Muscle of back (tissue), 11 donors: Measurements from ENCODE around the gene ELK1. TPM values are rescaled to one million over a fixed set of nuclear protein-coding genes. Genes with fewer than 3 reads are reported as not detected.
A peak's percentile ranks its signal among the peaks of the same experiment; 100 is the strongest.

Experiments used
- DNase-seq, 3 donors: peaks; one replicate each; pipeline versions ENCODE4 v3.0.0 to v3.0.0-alpha.2; 2013
- polyA plus RNA-seq, 10 donors: library from polyadenylated mRNA; unstranded; fragments of 120-200 nt; gene quantifications; one replicate each; pipeline ENCODE4 v1.2.1, GENCODE V29; 2013; ENCODE audit not compliant: insufficient read length in 10 of 10

ELK1 gene
- polyA plus RNA-seq, 10 donors = 20.9 to 27.8 (median 24.0) TPM

DNA sequence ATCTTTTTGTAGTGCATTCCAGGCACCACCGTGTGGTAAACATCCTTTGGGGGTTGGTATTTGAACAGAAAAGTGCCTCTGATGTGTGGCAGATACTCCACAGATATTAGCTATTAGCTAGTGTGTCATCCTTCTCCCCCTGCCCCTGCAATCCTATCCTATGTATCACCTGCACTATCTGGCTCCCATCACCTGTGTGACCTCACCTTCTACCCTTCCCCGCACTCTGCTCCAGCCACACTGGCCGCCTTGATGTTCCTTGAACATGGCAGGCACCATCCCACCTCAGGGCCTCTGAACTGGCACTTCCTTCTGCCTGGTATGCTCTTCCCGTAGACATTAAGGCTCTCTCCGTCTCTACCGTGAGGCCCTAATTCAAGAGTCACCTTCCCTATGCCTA, 3.7 kb downstream of the ELK1 start:
- DNase-seq = no peak

DNA sequence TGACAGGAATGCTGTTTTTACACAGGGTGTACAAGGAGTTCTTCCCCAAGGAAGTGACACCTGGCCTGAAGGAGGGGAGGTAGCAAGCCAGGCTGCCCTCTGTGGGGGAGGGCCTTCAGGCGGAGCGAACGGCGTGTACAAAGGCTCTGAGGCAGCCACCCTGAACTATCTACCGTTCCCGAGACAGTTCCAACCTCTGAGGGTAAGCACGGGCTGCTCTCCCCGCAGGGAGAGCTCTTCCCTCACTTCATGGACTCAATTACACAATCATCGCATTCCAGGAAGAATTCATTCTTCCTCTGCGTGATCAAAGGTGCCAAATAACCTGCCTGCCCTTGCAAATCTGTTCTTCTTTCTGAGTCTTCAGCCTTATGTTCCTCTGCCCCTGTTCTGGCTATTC, 4.8 kb downstream of the ELK1 start:
- no peak for DNase-seq

DNA sequence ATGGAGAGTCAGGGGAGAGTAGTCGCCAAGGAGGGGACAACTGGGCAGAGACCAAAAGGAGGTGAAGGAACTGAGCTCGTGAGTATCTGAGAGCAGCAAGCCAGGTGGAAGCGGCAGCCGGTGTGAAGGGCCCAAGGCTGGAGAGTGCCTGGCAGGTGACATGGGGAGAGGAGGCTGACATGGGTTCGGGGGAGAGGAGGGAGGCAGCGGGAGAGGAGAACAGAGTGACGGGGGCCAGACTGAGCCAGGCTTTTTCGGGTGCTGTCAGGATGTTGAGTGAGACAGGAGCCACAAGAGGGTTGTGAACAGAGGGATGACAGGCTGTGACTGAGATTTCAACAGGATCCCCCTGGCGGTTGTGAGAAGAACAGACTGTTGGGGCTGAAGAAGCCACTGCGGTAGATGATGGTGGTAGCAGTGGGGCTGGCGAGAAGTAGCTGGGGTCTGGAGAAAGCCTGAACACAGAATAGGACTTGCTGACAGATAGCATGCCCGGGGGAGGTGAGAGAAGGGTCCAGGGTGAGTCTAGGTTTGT, 5.7 kb downstream of the ELK1 start:
- peak in 1 of 3 donors; percentile 20 for DNase-seq

DNA sequence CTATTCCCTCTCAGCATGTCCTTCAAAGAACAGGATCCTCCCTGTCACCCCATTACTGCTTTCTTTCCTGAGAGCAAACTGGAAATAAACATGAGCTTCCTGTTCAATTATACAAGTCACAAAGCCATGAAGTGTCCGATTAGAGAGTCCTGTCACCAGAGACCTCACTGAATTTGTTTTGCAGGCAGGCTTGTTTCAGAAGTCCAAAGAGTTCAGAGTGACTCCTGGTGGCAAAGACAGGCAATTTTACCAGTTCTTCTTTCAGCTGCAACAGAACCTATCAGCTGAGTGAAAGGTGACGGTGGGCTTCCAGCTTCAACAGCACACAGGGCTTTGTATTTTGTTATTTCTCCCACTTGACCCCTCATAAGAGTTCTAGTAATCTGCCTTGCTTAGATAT, 6.4 kb downstream of the ELK1 start:
- DNase-seq = peak in 1 of 3 donors; percentile 37

DNA sequence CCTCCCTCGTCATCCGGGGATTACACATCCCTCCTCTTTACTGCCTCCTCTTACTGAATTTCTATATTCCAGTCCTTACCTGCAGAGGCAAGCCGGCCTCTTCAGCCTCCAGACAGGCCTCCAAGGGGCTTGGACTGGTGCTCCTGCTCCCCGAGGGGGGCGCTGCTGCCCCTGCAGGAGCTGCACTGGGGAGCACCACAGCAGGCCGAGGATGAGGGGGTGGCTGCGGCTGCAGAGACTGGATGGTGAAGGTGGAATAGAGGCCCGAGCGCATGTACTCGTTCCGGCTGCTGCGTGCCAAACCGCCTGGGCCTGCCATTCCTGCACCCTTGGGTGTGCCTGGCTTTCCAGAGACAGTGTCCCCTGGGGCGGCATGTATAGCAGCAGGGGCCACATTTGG, 11.5 kb downstream of the ELK1 start:
- no peak for DNase-seq

DNA sequence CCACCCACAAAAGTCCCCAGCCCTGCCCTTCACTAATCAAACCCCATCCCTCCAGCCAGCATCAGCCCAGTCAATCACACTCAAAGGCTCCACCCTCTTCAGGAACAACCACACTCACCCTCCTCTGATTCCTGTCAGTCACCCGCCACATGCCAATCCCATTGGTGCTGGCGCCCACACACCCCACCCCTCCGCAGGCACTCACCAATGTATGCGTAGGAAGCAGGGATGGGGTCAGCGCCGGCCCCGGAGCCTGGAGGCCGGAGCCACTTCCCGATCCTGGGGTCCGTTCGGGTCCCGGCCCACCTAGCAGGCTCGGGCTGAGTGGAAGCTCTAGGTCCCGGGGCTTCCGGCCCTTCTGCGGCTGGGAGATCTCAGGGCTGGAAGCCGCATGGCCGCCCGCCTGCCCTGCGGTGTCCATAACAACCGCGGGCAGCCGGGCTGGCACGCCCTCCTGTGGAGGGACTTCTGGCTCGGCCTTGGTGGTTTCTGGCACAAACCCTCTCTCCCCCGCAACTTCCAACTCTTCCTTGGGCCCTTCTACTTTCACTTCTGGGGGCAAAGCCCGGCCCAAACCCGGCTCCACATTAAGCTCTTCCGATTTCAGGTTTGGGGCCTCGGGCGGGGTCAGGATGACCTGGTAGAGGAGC, 12.7 kb downstream of the ELK1 start:
- DNase-seq = peak in 1 of 3 donors; percentile 41

DNA sequence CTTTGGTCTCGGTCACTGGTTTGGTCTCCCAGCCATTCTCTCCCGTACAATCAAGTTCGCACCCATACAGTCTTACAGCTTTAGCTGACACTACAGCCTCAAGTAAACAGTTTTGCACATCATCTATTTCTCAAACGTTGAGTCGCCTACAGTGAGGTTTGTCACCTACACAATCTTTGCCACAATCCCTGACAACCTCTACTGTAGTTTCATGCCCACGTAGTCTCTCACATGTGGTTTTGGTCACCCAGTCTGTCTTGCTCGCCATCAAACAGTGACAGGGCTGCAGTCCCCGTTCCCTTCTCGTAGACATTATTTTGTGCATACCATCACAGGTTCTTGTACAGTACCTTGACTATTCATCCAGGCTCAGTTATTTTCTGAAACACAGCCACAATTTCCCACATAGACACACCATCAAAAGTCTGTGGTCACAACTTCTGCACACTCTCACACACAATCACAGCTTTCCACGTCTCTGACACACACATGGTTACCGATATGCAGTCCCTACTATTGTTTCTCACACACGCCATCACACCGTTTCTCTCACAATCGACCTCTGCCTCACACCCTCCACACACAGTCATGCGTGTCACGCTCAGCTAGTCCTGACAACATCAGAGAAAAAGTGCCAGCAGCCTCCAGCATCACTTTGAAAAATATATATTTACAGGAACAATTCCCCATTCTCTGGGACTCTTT, 15.3 kb downstream of the ELK1 start:
- no peak for DNase-seq

DNA sequence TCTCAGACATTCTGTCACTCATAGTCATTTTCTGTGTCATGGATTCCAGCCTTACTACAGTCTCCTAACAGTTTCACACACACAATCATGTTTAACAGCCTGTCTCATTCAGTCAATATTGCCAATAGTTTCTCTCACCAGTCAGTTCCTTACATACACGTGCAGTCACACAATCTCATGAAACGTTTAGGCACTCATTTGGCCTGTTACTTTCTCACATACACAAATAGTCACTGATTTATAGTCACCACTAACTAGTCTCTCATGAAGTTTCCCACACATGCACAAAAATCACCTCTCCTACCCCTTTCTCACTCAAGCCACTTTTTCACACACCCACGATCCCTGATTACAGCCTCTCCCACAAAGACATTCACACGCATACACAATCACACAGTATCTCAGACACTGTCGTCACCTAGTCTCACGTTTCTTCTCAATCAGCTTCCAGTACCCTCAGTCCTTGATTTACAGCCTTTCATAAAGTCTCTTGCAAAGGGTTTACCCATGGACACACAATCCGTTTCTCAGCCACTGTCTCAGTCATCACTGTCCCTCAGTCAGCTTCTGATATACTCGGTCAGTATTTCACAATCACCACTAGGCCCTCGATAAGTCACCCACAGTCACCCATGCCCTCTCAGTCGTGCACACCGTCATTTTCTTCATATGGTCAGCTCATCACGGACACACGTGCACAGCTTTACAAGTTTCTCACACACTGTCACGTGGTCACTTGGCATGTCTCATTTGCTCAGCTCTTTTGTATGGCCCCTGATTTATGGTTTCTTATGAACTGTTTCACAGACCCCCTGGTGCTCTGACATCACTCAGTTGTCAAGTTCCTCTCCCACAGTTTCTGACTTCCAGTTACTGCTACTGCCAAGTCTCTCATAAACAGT, 16.4 kb downstream of the ELK1 start:
- no peak for DNase-seq

DNA sequence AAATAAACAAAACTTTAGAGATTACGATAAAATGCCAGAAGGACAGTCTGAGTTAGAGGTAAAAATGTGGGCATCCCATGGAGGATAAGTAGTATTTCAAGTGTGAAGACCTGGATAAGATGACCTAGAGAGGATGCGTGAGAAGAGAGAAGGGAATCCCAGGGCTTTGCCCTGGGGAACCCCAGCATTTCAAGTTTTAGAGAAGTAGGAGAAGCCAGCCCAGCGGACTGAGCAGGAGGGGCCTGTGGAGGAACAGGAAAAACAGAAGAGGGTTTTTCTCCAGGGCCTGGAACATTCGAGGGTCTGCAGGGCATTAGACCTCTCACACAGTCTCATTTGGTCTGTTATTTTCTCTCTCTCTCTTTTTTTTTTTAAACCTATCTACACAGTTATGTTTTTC, 17.7 kb downstream of the ELK1 start:
- DNase-seq = no peak

DNA sequence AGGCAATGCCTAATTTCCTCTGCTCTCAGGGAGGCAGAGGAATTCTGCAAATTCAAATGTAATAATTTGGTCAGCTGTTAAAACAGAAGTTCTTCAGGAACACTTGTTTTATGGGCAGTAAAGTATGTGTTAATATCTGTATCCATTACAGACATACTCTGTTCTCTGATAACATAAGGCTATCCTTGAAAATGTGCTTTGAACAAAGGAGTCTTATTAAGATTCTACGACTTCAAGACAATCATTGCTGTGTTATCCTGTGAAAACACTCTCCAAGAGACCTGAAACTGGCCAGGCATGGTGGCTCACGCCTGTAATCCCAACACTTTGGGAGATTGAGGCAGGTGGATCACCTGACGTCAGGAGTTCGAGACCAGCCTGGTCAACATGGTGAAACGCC, 18.7 kb downstream of the ELK1 start:
- no peak for DNase-seq

DNA sequence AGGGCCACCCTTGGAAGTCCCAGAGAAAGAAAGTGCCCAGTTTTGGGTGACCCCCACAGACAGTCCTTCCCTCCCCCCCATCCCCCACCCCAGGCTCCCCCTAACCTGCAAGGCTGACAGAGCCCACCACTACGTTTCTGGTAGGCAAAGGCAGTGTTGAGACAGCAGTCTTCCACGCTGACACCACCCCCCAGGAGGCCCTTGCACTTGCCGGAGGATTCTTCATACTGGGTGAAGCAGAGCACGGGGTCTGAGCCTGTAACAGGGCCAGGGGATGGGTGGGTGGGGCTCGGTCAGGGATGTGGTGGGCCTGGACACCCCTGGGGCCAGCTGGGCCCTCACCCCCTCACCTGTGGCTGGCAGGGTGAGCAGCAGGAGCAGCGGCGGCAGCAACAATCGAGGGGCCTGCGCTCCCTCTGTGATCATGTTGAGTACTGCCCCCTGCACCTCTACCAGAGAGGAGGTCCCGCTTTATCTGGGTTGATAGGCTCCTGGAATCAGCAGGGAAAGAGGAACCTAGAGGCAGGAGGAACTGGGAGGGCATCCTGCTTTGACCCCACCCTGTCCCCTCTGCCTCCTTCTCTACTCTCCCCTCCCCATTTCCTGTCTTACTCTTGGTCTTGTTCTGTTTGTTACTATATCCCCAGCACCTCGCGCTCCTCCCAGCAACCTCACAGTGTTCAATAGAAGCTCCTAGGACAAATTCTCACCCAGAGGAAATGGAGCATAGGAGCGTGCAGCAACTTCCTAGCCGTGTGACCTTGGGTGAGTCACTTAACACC, 20.8 kb downstream of the ELK1 start, which contains the start of gene CFP:
TSS of gene CFP (minus strand) at position 512 of the 782 bp plus-strand sequence. CDS start at position 426, 86 bp downstream.
- DNase-seq = no peak

DNA sequence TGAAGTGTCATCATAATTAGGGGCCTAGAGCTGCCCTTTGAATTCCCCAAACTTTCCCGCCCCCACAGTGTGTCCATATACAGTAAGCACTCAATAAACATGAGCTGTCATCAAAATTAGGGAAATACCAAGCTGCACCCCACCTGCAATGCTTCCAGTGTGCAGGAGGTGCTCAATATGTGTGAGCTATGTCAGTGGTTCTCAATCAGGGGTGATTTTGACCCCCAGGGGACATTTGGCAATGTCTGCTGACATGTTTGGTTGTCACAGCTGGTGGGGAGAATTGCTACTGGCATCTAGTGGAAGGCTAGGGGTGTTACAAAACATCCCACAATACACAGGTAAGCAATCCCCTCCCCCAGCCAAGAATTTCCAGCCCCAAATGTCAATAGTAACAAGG, 21.4 kb downstream of the ELK1 start:
- no peak for DNase-seq

DNA sequence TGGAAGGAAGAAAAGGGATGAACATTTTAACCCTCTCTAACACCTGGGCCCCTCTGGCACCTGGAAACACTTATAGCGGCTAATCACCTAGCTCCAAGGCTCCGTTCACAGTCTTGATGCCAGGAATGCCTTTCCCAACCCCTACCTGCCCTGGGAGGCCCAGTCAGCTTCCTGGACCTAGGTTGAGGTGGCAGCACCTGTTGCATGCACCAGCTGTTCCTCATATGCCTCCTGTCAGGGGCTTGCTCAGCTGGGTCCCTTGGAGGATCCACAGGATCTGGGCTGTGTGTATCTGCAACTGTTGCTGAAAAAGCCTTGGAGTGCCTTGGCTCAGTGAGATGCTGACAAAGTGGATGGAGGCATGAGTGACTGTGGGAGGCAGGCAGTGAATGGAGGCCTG, 25.0 kb downstream of the ELK1 start:
- no peak for DNase-seq

DNA sequence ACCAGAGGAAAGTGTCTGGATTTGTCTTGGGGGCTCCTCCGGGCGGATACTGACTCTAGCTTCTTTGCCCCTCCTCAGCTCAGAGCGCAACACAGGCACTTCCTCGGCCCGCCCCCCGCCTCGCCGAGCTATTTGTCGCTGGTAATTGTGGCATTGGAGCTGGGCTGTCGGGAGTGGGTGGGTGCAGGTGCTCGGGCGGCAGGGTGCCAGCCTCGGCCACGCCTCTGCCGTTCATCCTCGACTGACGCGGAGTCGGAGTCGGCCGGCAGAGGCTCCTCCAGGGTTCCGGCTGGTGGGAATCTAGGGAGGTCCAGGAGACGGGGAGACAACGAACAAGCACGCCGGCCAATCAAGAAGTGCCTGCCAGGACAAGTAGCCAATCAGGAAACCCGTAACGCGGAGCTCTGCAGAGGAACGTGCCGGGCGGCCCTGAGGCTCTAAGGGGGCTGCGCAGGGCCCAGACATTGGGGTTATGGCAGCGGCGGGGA, 26.8 kb downstream of the ELK1 start:
- peak; percentile 41 to 80 (median 58) for DNase-seq

DNA sequence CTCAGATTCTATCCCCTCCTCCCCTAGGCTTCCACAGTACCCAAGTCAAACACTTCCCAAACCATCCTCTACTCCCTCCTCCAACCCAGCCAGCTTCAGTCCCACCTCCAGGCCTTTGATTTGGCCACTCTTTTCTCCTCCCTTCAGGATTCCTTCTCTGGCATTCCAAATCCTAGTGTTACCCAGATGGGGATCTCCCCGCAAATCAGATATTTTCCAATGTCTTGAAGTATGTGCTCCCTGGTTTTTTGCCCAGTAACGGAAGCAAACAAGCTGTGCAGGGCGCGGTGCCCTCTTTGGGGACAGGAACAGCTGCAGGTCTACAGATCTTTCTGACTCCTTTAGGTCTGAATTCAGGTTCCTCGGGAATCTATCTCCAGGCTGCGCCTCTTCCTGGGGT, 28.5 kb downstream of the ELK1 start:
- no peak for DNase-seq

DNA sequence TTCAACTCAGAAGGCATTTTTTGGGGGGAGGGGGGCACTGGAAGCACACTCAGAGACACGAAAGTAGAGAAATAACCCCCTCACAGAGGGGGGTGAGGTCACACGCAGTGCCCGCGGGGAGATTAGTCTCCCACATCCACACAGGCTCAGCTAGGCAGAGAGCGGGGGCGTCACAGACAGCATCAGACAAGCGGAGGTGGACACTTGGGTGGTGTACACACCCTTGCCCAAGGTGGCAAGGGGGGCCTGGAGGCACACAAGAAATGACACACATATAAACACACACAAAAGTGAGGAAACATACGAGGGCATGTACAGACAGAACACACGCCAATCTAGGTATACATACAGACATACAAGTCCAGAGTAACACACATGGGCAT, 30.1 kb downstream of the ELK1 start:
- no peak for DNase-seq

DNA sequence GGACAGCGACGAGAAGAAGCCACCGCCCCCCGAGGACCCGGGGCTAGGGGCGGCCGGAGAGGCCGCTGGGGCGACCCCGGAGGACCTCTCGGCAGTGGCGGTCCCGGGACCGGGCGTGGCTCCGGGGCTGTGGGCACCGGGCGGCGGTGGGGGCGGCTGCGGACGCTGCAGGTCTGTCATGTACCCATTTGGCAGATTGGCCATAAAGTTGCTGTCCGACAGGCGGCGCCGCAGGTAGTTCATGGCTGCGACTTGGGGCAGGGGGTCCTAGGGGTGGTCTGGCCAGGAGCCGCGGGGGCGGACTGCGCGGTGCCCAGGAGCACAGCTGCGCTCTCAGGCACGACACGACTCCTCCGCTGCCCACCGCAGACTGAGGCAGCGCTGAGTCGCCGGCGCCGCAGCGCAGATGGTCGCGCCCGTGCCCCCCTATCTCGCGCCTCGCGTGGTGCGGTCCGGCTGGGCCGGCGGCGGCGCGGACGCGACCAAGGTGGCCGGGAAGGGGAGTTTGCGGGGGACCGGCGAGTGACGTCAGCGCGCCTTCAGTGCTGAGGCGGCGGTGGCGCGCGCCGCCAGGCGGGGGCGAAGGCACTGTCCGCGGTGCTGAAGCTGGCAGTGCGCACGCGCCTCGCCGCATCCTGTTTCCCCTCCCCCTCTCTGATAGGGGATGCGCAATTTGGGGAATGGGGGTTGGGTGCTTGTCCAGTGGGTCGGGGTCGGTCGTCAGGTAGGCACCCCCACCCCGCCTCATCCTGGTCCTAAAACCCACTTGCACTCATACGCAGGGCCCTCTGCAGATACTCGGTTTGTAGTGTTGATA, 30.7 kb downstream of the ELK1 start, which contains the start of gene SYN1:
TSS of gene SYN1 (minus strand) at position 372 of the 817 bp plus-strand sequence. CDS start at position 243, 129 bp downstream.
- DNase-seq = peak; percentile 64 to 89 (median 85)

DNA sequence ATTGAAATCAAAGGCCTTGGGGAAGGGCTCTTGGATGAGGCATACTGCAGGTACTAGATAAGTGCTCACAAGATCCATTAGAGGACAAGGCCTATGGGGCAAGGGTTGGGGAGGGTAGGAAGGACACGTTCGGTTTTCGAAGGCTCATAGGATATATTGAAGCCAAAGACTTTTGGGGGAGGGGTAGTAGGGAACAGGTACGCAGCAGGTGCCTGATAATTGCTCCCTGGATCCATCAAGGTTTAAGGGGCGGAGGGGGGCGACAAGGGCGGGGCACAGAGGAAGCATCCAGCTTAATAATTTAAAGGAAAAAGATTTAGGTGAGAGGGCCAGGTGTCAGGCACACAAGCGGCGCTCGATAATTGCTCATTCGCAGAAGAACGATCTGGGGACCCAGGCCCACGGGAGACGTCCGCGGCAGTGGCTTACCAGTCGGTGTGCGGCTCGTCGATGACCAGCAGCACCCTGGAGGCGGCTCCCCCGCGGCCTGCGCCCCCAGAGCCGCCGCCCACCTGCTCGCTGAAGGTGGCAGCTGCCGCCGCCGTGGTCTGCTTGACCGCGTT, 31.4 kb downstream of the ELK1 start:
- no peak for DNase-seq

DNA sequence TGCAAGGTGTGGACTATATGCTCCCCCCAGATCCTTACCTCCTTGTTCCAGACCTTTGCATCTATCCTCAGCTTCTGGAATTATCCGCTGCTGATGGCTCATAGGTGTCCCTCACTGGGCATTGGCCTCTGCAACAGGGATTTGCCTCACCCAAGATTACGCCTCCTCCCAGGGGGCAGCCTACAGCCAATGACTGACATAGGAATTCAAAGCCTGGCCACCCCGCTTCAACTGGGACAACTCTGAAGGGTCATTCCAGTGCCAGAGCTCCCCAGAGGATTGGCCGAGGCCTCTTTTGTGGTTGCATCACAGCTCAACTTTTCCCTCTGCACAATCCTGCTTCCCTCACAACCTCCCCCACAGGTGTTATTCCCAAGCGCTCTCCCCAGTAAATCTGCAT, 35.7 kb downstream of the ELK1 start:
- DNase-seq = no peak

DNA sequence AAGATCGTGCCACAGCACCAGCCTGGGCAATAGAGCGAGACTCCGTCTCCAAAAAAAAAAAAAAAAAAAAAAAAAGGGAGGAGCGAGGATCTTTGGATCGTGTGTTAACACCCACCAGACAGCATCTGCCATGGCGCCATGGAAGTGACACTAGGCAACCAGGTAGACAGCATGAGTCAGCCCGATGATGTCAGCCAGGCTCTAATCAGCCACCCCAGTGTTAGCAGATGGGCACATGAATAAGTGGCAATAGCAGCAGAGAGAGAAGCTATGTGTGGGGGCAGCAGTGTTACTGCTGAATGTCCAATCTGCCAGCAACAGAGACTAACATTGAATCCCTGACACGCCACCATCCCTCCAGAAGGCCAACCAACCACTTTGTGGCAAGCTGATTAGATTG, 37.3 kb downstream of the ELK1 start:
- no peak for DNase-seq
